ENCODE measurements around the gene INHBC.

Gene INHBC

DNA sequence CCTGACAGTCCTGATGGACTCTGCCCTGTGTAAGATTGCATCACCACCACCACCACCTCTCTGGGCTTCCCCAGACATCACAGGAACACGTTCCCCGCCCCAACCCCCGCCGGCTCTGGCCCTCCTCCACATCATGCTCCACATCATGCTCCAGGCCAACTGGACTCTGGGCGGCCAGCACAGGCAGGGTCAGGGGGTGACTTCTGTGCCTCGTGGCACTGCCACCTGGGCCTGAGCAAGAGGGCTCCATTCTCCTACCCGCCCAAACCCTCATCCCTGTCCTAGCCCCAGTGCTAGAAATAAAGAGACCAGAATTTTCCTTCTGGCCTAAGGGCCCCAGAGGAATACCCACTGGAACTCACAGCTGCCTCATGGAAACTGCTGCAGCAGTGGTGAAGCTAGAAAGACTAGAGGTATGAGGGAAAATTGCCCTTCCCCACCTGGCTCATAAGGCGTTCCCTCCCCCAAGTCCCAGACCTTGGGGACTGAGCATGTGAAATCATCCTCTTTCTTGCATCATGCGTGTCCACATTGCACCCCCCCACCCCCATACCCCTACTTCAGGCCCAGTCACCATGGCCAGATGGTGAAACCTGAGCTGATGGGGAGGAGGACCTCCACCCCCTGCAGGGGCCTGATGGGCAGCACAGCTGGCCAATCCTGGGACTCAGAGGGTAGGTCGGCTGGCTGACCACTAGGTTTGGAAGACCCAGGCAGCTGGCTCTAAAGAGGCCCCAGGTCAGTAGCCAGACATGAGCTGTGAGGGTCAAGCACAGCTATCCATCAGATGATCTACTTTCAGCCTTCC, 20.2 kb downstream of the INHBC start, which contains the start of gene INHBE:
Gene INHBE, plus strand, starts transcription at position 742 of the 808 bp plus-strand sequence. CDS start 230 bp downstream, outside the sequence.
- DNase-seq = peak; percentile 28

DNA sequence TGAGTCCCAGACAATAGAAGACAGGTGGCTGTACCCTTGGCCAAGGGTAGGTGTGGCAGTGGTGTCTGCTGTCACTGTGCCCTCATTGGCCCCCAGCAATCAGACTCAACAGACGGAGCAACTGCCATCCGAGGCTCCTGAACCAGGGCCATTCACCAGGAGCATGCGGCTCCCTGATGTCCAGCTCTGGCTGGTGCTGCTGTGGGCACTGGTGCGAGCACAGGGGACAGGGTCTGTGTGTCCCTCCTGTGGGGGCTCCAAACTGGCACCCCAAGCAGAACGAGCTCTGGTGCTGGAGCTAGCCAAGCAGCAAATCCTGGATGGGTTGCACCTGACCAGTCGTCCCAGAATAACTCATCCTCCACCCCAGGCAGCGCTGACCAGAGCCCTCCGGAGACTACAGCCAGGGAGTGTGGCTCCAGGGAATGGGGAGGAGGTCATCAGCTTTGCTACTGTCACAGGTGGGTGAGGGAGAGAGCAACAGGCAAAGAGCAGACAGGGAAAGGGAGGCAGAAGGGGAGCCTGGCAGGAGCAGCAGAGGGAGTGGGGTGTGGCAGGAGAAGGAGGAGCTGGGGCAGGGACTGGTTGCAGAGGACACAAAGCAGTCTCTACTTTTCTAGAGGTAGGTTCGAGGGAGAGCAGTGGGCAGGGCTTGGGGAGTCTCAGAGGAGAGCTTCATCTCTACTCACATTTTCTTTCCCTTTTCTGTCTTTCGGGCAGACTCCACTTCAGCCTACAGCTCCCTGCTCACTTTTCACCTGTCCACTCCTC, 21.0 kb downstream of the INHBC start:
- no peak for DNase-seq

DNA sequence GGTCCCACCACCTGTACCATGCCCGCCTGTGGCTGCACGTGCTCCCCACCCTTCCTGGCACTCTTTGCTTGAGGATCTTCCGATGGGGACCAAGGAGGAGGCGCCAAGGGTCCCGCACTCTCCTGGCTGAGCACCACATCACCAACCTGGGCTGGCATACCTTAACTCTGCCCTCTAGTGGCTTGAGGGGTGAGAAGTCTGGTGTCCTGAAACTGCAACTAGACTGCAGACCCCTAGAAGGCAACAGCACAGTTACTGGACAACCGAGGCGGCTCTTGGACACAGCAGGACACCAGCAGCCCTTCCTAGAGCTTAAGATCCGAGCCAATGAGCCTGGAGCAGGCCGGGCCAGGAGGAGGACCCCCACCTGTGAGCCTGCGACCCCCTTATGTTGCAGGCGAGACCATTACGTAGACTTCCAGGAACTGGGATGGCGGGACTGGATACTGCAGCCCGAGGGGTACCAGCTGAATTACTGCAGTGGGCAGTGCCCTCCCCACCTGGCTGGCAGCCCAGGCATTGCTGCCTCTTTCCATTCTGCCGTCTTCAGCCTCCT, 21.6 kb downstream of the INHBC start:
- DNase-seq = peak; percentile 3

DNA sequence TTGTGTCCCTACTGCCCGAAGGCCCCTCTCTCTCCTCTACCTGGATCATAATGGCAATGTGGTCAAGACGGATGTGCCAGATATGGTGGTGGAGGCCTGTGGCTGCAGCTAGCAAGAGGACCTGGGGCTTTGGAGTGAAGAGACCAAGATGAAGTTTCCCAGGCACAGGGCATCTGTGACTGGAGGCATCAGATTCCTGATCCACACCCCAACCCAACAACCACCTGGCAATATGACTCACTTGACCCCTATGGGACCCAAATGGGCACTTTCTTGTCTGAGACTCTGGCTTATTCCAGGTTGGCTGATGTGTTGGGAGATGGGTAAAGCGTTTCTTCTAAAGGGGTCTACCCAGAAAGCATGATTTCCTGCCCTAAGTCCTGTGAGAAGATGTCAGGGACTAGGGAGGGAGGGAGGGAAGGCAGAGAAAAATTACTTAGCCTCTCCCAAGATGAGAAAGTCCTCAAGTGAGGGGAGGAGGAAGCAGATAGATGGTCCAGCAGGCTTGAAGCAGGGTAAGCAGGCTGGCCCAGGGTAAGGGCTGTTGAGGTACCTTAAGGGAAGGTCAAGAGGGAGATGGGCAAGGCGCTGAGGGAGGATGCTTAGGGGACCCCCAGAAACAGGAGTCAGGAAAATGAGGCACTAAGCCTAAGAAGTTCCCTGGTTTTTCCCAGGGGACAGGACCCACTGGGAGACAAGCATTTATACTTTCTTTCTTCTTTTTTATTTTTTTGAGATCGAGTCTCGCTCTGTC, 22.3 kb downstream of the INHBC start:
- no peak for DNase-seq

DNA sequence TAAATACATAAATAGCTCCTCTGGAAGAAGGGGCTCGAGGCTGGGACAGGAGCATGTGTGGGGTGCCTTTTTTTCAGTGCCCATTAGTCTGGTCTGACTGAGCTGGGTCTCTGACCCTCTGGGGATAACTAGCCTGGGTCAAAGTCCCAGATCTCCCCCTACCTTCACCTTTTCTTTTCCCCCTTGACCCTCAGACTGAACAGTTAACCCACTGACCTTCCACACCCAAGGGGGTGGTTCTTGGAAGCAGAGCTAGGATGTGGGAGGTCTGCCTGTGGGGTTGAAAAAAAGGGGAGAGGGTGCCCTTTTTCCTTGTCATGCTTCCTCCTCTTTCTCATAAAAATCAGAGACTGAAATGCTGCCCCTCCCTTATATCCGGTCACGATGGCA, 24.1 kb downstream of the INHBC start:
- no peak for DNase-seq

DNA sequence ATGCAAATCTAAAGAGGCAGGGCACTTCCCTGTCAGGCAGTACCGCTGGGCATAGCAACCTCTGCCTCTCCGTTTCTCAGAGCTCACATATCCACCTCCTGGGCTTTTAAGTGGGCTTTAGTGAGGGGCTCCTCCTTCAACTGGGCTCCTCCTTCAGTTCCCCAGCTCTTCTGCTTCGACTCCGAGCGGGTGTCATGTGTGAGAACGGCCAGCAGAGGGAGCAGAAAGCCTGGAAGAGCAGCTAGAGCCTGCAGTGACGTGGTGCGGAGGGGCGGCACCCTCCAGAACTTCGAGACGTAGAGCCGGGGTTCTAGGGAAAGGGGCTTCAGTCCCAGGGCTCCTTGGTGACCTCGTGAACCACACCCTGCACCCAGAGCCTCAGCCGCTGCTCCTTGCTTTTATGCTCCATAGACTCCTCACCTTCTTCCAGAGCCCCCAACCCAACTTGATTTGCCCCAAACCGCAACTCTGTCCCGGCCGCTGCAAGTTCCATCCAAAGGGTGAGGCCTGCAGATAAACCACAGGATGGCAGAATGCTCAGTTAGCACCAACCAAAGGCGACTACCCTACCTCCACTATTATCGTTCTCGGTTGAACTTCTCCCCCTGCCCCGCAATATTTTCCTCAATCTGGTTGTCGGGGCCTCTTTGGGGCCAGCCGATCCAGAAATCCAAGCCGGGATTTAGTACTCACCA, 24.6 kb downstream of the INHBC start:
- peak; percentile 87 for DNase-seq

DNA sequence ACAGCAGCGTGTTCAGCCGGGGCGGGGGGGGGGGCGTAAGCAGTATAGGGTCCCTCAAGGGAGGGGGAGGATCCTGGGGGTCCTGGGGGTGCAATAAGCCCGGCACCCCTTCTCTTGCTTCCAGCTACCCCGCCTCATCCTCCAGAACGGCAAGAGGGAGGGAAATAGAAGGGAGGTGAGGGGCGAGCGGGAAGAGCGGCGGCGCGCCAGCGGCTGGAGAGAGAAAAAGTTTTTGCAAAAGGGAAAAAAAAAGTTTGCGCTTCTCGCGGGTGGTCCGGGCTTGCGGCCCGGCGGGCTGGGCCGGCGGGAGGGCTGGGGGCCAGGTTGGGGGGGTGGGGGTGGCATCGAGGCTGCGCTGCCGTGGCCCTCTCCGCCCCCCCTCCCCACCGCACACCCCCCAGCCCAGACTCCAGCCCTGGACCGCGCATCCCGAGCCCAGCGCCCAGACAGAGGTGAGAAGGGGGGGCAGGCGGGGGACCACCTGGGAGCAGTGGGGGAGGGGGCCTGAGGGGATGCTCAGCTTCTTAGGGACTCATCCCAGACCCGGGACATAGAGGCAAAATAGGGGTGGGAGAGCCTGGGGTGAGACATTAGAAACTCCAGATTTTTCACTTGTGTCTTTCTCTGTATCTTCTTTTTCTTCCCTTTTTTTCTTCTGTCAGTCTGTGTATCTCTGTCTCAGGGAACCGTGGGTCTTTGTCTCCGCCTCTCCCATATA, 25.3 kb downstream of the INHBC start, which contains the start of gene GLI1:
Gene GLI1, plus strand, starts transcription at position 36 of the 718 bp plus-strand sequence. CDS start 3,907 bp downstream, outside the sequence.
- no peak for DNase-seq

DNA sequence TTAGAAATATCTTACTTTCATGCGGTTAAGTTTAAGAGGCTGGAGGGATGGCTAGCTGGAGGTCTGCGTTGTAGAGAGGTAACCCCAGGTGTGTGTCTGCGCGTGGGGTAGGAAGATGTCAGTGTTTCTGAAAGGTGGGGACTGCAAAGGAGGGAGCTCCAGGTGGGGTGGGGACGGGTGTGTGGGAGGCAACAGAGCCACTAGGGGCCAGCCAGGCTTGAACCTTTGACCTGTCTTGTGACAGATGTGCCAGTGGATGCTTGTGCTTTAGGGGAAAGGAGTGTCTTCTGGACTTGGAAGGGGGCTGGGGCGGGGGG, 25.8 kb downstream of the INHBC start:
- no peak for DNase-seq

DNA sequence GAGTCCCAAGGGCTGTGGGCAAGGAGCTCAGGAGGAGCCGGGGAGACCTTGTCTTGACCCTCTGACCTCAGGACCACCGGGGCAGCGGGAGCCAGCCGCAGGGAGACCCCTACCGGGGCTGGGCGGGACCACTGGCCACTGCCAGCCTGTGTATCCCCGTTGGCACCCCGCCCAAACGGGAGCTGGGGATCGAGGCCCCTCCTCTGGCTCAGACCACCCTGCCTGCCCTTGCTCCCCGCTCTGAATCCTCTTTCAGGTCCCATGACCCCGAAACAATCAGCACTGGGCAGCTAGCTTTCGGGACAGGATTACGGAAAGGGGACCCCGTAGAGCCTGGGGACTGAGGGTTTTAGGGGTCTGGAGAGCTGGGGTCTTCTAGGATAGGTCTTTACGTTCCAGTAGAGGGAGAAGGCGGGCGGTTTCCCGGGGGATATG, 26.3 kb downstream of the INHBC start:
- no peak for DNase-seq

DNA sequence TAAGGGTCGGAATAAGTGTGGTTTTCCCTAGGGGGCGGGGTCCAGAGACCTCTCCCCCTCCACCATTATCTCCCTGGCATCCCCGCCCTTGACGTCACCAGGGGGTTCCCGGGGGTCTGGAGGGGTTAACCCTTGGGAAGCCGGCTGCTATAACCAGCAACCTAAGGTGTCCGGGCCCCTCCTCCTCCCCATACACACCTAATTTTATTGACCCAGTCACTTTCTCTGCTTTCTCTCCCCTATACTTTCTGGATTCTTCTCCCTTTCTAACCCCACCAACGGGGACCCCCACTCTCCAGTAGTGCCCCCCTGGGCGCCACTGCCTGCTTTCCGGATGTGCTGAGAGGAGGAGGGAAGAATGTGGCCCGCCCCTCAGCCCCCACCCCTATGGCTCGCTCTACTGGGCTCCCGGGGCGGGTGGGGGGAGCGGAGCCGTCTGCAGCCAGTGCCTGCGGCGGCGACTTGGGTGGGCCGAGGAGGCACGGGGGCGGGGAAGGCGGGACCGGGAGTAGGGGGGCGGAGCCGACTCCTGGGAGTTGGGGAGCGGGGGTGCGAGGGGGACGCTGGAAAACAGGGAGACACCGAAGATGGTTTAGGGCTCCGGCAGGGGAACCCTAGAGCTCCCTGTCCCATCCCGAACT, 26.8 kb downstream of the INHBC start:
- DNase-seq = peak; percentile 7

DNA sequence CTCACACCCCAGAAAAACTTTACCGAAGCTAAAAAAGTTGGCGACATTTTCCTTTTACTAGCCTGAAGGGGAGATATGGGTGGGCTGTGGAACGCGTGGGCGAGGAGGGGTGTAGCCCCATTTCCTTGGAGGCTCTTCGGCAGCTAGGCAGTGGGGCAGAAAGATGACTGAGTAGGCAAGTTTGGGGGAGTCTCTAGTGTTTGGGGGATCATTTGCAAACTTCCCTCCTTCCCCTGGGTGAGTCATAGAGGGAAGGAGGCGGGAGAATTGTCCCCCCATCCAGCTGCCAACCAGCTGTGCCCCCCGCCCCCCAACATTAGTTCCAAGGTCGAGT, 27.3 kb downstream of the INHBC start:
- no peak for DNase-seq

DNA sequence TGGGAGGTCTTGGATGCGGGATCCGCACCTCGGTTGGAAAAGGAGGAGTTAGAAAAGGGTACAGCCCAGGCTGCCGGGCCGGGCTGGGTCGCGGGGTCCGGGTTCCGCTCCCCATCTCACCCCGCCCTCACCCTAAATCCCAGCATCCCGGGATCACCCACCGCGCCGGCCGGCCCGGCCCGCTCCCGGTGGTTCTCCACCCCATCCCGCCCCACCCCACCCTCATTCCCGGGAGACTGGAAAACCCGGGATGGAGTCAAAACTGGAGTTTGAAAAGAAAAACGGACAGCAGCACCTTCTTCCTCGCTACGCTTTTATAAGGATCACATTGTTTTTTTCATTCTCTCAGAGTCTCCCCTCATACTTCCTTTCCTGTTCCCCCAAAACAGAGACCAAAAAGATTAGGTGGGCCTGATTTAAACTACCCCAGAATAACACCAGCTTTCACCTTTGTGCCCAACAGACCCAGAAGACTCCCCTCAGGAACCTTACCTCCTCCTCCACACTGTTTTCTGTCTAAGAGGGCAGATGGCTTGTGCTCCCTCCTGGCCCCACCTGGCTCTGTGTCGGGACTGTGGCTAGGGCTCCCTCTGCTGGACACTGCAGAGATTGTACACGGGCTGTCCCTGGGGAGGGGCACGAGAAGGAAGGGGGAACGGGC, 27.8 kb downstream of the INHBC start:
- peak; percentile 69 for DNase-seq

DNA sequence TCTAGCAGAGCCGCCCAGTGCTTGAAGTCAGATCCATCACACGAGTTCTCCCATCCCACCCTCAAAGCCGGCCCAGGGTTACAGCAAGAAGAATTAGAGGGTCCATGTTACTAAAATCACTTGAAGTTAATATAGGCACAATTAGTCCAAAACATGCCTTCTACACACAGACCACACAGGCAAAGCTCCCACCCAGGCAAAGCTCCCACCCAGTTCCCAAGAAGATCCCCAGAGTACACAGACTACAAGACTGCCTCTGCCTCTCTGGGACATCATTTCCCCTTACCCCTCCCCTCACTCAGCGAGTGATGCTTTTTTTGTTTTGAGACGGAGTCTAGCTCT, 28.3 kb downstream of the INHBC start:
- DNase-seq = no peak

DNA sequence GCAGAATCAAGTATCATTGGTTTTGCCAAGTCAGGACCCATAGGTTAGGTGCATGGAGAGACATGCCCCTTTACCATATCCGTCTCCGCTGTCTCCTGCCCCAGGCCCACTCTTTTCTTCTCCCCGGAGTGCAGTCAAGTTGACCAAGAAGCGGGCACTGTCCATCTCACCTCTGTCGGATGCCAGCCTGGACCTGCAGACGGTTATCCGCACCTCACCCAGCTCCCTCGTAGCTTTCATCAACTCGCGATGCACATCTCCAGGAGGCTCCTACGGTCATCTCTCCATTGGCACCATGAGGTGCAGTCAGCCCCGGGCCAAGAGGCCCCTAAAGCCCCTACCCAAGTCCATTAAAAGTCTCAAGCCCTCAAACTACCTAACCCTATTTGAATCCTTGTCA, 30.0 kb downstream of the INHBC start:
- DNase-seq = no peak

DNA sequence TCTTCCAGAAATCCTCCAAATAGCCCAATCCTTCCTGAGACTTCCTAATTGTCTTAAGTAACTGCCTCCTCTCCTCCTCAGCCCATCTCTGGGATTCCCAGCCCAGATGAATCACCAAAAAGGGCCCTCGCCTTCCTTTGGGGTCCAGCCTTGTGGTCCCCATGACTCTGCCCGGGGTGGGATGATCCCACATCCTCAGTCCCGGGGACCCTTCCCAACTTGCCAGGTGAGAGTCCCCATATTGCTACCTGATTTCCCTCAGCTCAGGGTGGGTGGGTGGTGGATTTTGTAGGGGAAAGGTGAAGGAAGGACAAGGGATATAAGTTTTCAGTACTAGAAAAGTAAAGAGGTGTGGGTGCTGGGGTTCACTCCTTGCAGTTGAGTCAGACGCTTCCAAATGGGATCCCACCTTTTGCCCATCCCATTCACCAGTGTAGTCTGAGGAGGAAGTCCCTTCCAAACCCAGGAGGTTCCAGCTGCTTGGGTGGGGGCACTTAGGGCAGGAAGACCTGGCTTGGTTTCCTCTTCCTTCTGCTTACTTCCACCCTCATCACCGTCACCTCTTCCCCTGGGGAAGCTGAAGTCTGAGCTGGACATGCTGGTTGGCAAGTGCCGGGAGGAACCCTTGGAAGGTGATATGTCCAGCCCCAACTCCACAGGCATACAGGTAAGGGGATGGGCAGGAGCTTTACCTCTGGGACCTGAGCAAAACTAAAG, 30.6 kb downstream of the INHBC start:
- DNase-seq = no peak

DNA sequence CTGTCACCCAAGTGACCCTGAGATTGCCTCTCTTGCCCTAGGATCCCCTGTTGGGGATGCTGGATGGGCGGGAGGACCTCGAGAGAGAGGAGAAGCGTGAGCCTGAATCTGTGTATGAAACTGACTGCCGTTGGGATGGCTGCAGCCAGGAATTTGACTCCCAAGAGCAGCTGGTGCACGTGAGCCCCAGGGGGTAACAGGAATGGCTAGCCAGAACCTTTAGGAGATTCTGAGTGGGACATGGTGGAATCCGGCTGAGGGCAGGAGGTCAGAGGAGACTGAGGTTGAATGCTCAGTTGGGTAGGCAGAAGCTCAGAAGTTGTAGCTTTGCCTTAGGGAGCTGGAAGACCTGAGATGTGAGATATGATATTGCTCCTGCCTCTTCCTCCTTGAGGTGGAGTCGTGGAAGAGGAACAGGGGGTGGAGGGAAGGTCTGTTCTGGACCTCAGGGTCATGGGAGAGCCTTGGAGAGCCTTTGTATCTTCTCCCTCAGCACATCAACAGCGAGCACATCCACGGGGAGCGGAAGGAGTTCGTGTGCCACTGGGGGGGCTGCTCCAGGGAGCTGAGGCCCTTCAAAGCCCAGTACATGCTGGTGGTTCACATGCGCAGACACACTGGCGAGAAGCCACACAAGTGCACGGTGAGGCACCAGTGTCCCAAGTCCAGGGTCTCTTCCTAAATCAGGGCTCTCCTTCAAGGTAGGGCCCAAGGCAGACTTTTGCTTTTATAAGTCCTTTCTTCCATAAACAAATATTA, 31.3 kb downstream of the INHBC start:
- DNase-seq = no peak

DNA sequence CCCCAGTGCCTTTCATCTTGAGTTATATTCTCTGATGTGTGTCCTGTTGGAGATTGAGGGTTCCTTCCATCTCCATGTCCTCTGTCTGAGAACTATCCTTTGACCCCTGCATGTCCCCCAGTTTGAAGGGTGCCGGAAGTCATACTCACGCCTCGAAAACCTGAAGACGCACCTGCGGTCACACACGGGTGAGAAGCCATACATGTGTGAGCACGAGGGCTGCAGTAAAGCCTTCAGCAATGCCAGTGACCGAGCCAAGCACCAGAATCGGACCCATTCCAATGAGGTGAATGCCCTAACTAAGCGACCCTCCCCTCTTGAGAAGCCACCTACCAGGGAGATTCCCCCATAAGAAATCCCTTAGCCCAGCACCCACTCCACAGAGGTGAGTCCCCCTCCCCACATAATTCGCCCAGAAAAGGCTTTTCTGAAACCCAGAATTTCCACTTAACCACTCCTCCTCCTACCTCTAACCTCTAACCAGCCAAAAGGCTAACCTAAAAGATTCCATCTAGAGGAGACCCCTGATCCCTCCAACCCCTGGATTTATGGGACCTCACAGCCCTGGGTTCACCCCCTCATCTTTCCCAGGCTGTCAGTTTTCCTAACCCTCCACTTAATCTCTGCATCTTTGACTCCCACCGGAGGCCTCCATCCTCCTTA, 32.8 kb downstream of the INHBC start:
- no peak for DNase-seq

DNA sequence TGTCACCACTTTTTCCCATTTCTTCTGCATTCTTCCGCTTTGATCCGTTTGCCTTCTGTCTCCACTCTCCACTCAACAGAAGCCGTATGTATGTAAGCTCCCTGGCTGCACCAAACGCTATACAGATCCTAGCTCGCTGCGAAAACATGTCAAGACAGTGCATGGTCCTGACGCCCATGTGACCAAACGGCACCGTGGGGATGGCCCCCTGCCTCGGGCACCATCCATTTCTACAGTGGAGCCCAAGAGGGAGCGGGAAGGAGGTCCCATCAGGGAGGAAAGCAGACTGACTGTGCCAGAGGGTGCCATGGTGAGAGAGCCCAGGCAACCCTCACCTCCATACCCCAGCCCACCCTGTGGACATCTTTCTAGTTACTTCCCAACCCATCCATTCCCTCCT, 33.3 kb downstream of the INHBC start:
- no peak for DNase-seq
